Left ventricle myocardium inferior (tissue), 1 donor: Measurements from ENCODE around the gene GPR18. TPM values are rescaled to one million over a fixed set of nuclear protein-coding genes. Genes with fewer than 3 reads are reported as not detected.

Experiments used
- DNase-seq: peaks from one replicate; pipeline ENCODE4 v3.0.0-alpha.2; 2020
- H3K27ac ChIP-seq: fragments of 200-600 bp; replicated peaks from 2 replicates; pipeline ENCODE4 v1.8.0; 2021
- H3K27me3 ChIP-seq: fragments of 200-600 bp; 2 replicates; pipeline ENCODE4 v1.8.0; 2021; ENCODE audit warnings: low read depth
- H3K36me3 ChIP-seq: fragments of 200-600 bp; 2 replicates; pipeline ENCODE4 v1.8.0; 2021
- H3K4me1 ChIP-seq: fragments of 200-600 bp; 2 replicates; pipeline ENCODE4 v1.8.0; 2021
- H3K4me3 ChIP-seq: fragments of 200-600 bp; 2 replicates; pipeline ENCODE4 v1.8.0; 2021; ENCODE audit warnings: mild to moderate bottlenecking, moderate library complexity
- H3K9me3 ChIP-seq: fragments of 200-600 bp; replicated peaks from 2 replicates; pipeline ENCODE4 v1.8.0; 2021
- CTCF ChIP-seq: fragments of 200-600 bp; IDR thresholded peaks from 2 replicates; pipeline ENCODE4 v1.8.0; 2021; ENCODE audit warnings: antibody characterized with exemption, mild to moderate bottlenecking, borderline replicate concordance
- intact Hi-C: fragments of 100-400 bp; cut with micrococcal nuclease; formaldehyde crosslinking; loops from one replicate; pipeline ENCODE4 v1.11.0; 2022
- total RNA-seq: library from RNA; stranded (reverse); fragmentation: NEBNext Ultra II Directional; extraction: Animal tissue kit (Norgen Biotek cat#: 25700); gene quantifications from one replicate; pipeline ENCODE4 v1.2.1, GENCODE V29; 2021
- donor health status: DM: no; HTN: yes; CAD: no; lungs with severe emphysema.

GPR18 gene
- total RNA-seq, 1 donor from 2014 or later = not detected

- H3K36me3 ChIP-seq = peaks cover 1% of the 10 kb centered on the region
- no peak overlapping the region for H3K4me3 ChIP-seq
- H3K27me3 ChIP-seq = no peaks in the 10 kb centered on the region
- no peak overlapping the region for H3K27ac ChIP-seq
- intact Hi-C loops = no loop called here
- H3K9me3 ChIP-seq = peaks cover 9% of the 10 kb centered on the region
- H3K4me1 ChIP-seq = peaks cover 17% of the 10 kb centered on the region
- TF ChIP-seq CTCF = no peak
- no peak for DNase-seq
These were observed 13.1 kb upstream of the GPR18 start for GRCh38 chr13:99271249-99271648.

GRCh38 chr13:99270518-99270917 lies 12.3 kb upstream of the GPR18 start:
- no peaks in the 10 kb centered on the region for H3K27me3 ChIP-seq
- no peak overlapping the region for H3K27ac ChIP-seq
- DNase-seq = no peak
- H3K4me3 ChIP-seq = no peak overlapping the region
- H3K36me3 ChIP-seq = no peaks in the 10 kb centered on the region
- H3K9me3 ChIP-seq = peaks cover 9% of the 10 kb centered on the region
- intact Hi-C loops = no loop called here
- TF ChIP-seq CTCF = no peak
- H3K4me1 ChIP-seq = peaks cover 17% of the 10 kb centered on the region

GRCh38 chr13:99269627-99270241 lies 11.6 kb upstream of the GPR18 start:
- no peak for DNase-seq
- Histone ChIP-seq H3K4me1 (peaks cover 14% of the 10 kb centered on the region), H3K4me3 (no peak overlapping the region), H3K36me3 (no peaks in the 10 kb centered on the region), H3K27ac (no peak overlapping the region), H3K27me3 (no peaks in the 10 kb centered on the region), H3K9me3 (peaks cover 9% of the 10 kb centered on the region)
- intact Hi-C loops = loop anchor here (5.0 kb wide), 2 partner anchors 92 to 168 kb away; no protein-coding TSS in a partner anchor
- TF ChIP-seq CTCF = peak; percentile 75

DNA sequence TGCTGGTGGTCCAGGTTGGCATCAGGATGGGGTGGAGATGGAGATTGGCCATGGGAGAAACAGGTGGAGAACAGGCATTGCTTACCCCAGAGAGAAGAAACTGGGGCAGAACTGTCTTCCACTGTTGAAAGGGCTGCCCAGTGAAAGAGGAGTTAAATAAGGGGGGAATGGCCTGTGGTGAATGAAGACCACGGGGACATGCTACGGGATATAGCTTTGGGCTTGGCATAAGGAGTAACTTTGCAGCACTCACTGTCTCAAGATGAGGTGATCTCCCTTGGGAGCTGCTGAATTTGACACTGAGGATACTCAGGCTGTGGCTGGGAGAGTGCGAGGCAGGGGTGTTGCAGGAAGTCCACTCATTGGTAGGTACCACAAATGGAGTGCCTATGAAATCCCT lies 10.6 kb upstream of the GPR18 start:
- peaks cover 20% of the 10 kb centered on the region for H3K4me1 ChIP-seq
- no peak for TF ChIP-seq CTCF
- H3K27ac ChIP-seq = no peak overlapping the region
- no peaks in the 10 kb centered on the region for H3K27me3 ChIP-seq
- H3K36me3 ChIP-seq = no peaks in the 10 kb centered on the region
- intact Hi-C loops = loop anchor here (5.0 kb wide), 2 partner anchors 92 to 168 kb away; no protein-coding TSS in a partner anchor
- peaks cover 9% of the 10 kb centered on the region for H3K9me3 ChIP-seq
- no peak overlapping the region for H3K4me3 ChIP-seq
- no peak for DNase-seq

DNA sequence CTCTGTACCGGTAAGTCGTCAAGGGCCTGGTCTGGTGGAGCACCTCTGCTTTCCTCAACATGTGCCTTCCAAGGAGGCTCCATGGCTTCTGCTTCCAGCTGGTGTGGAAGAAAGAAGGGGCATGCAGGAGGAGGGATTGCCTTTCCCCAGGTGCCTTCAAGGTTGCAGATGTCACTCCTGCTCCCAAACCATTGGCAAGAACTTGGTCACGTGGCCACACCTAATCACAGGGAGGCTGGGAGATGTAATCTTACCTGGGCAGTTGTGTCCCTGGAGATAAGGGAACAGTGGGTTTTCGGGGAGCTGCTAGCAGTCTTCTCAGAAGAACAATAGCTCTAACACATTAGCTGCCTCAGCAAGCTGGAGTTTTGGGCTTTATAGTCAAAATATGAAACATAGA lies 9.7 kb upstream of the GPR18 start:
- Histone ChIP-seq H3K27ac (no peak overlapping the region), H3K4me1 (peaks cover 21% of the 10 kb centered on the region), H3K27me3 (no peaks in the 10 kb centered on the region), H3K9me3 (peaks cover 9% of the 10 kb centered on the region), H3K36me3 (no peaks in the 10 kb centered on the region), H3K4me3 (no peak overlapping the region)
- no peak for DNase-seq
- intact Hi-C loops = loop anchor here (5.0 kb wide), 2 partner anchors 91 to 169 kb away; no protein-coding TSS in a partner anchor
- no peak for TF ChIP-seq CTCF
